ENCODE measurements around the gene PPFIBP1.
"Not testable (repeated sequence)": the region's sequence is repeated elsewhere in the genome, so short reads cannot be mapped to it uniquely, and the experiment has no call there.

Gene PPFIBP1

GRCh38 chr12:27572486-27573255 lies 48.7 kb downstream of the PPFIBP1 start:
- no peak for DNase-seq

- no peak for DNase-seq
These were observed 50.0 kb downstream of the PPFIBP1 start for GRCh38 chr12:27573972-27574371.

GRCh38 chr12:27575090-27575761 lies 51.2 kb downstream of the PPFIBP1 start:
- DNase-seq, result no peak

GRCh38 chr12:27575762-27576118 lies 51.7 kb downstream of the PPFIBP1 start:
- no peak for DNase-seq

- DNase-seq, result no peak
These were observed 52.8 kb downstream of the PPFIBP1 start for GRCh38 chr12:27576667-27577347.

GRCh38 chr12:27577688-27578087 lies 53.7 kb downstream of the PPFIBP1 start:
- DNase-seq, result no peak

- no peak for DNase-seq
These were observed 54.8 kb downstream of the PPFIBP1 start for GRCh38 chr12:27578689-27579372.

GRCh38 chr12:27580561-27581330 lies 56.7 kb downstream of the PPFIBP1 start:
- no peak for DNase-seq

GRCh38 chr12:27581331-27581671 lies 57.3 kb downstream of the PPFIBP1 start:
- DNase-seq, result not testable (repeated sequence)

- not testable (repeated sequence) for DNase-seq
These were observed 57.8 kb downstream of the PPFIBP1 start for GRCh38 chr12:27581833-27582232.

GRCh38 chr12:27582445-27582844 lies 58.4 kb downstream of the PPFIBP1 start:
- not testable (repeated sequence) for DNase-seq

- DNase-seq, result no peak
These were observed 59.2 kb downstream of the PPFIBP1 start for GRCh38 chr12:27583057-27583797.

GRCh38 chr12:27583981-27584380 lies 60.0 kb downstream of the PPFIBP1 start:
- DNase-seq, result no peak

- DNase-seq, result no peak
These were observed 61.8 kb downstream of the PPFIBP1 start for GRCh38 chr12:27585739-27586265.

- not testable (repeated sequence) for DNase-seq
These were observed 64.2 kb downstream of the PPFIBP1 start for GRCh38 chr12:27588075-27588730.

GRCh38 chr12:27588776-27589175 lies 64.8 kb downstream of the PPFIBP1 start:
- no peak for DNase-seq

- no peak for DNase-seq
These were observed 65.4 kb downstream of the PPFIBP1 start for GRCh38 chr12:27589419-27589818.

- DNase-seq, result not testable (repeated sequence)
These were observed 67.7 kb downstream of the PPFIBP1 start for GRCh38 chr12:27591698-27592097.

GRCh38 chr12:27592548-27592947 lies 68.5 kb downstream of the PPFIBP1 start:
- DNase-seq, result peak; percentile 61

- no peak for DNase-seq
These were observed 69.3 kb downstream of the PPFIBP1 start for GRCh38 chr12:27593266-27593665.

- DNase-seq, result peak; percentile 70
These were observed 71.2 kb downstream of the PPFIBP1 start for GRCh38 chr12:27595231-27595642.
